Neural progenitor cell (in vitro differentiated cells): ENCODE measurements around the gene KIAA1958. TPM values are rescaled to one million over a fixed set of nuclear protein-coding genes. Genes with fewer than 3 reads are reported as not detected.
"Not testable (repeated sequence)": the region's sequence is repeated elsewhere in the genome, so short reads cannot be mapped to it uniquely, and the experiment has no call there.

Experiments used
- DNase-seq: peaks from one replicate; pipeline ENCODE4 v3.0.0-alpha.2; 2016; ENCODE audit warnings: low spot score
- H2AFZ ChIP-seq: fragments of 200-600 bp; sonication (generic); replicated peaks from 2 replicates; pipeline ENCODE4 v1.6.1; 2016; ENCODE audit warnings: antibody characterized with exemption
- H3F3A ChIP-seq: fragments of 200-600 bp; sonication (generic); 2 replicates; pipeline ENCODE4 v1.6.1; 2016; ENCODE audit warnings: antibody characterized with exemption, low read depth
- H3K27ac ChIP-seq: fragments of 200-600 bp; sonication (generic); 2 replicates; pipeline ENCODE4 v1.5.1; 2016; ENCODE audit warnings: mild to moderate bottlenecking
- H3K27me3 ChIP-seq: fragments of 200-600 bp; sonication (generic); 2 replicates; pipeline ENCODE4 v1.6.1; 2016; ENCODE audit warnings: mild to moderate bottlenecking, moderate library complexity
- H3K36me3 ChIP-seq: fragments of 200-600 bp; sonication (generic); 2 replicates; pipeline ENCODE4 v1.5.1; 2016
- H3K4me1 ChIP-seq: fragments of 200-600 bp; sonication (generic); 2 replicates; pipeline ENCODE4 v1.6.1; 2016; ENCODE audit warnings: mixed run types
- H3K4me2 ChIP-seq: fragments of 200-600 bp; sonication (generic); 2 replicates; pipeline ENCODE4 v1.6.1; 2016
- H3K4me3 ChIP-seq: fragments of 200-600 bp; sonication (generic); 2 replicates; pipeline ENCODE4 v1.5.1; 2016
- H3K79me2 ChIP-seq: fragments of 200-600 bp; sonication (generic); 2 replicates; pipeline ENCODE4 v1.6.1; 2016; ENCODE audit warnings: low read depth
- H3K9ac ChIP-seq: fragments of 200-600 bp; sonication (generic); 2 replicates; pipeline ENCODE4 v1.6.1; 2016
- H3K9me3 ChIP-seq: fragments of 200-600 bp; sonication (generic); 2 replicates; pipeline ENCODE4 v1.5.1; 2016; ENCODE audit warnings: low read depth
- H4K20me1 ChIP-seq: fragments of 200-600 bp; sonication (generic); 2 replicates; pipeline ENCODE4 v1.6.1; 2016; ENCODE audit warnings: low read depth
- H3K27ac Mint-ChIP-seq: 3 replicates; pipeline ENCODE4 v1.8.0; 2021; ENCODE audit warnings: mixed read lengths
- H3K27me3 Mint-ChIP-seq: 2 replicates; pipeline ENCODE4 v1.8.0; 2022; ENCODE audit warnings: low read depth, mild to moderate bottlenecking, inconsistent platforms, moderate library complexity, mixed read lengths; ENCODE audit not compliant: insufficient read depth
- H3K36me3 Mint-ChIP-seq: 3 replicates; pipeline ENCODE4 v1.8.0; 2021; ENCODE audit warnings: mixed read lengths
- H3K4me1 Mint-ChIP-seq: 3 replicates; pipeline ENCODE4 v1.8.0; 2021; ENCODE audit warnings: mixed read lengths
- H3K4me3 Mint-ChIP-seq: 3 replicates; pipeline ENCODE4 v1.8.0; 2021; ENCODE audit warnings: mild to moderate bottlenecking, moderate library complexity, mixed read lengths
- H3K9me3 Mint-ChIP-seq: 3 replicates; pipeline ENCODE4 v1.8.0; 2020; ENCODE audit warnings: mixed read lengths
- EZH2 ChIP-seq: fragments of 200-600 bp; sonication (generic); IDR thresholded peaks from 2 replicates; pipeline ENCODE4 v1.6.1; 2017; ENCODE audit warnings: antibody characterized with exemption, mild to moderate bottlenecking, moderate library complexity
- EZH2phosphoT487 ChIP-seq: fragments of 200-600 bp; sonication (generic); IDR thresholded peaks from 2 replicates; pipeline ENCODE4 v1.6.1; 2017; ENCODE audit warnings: antibody characterized with exemption
- total RNA-seq: library from RNA; depleted of rRNA; stranded (reverse); fragments of >200 nt; gene quantifications from 2 replicates; pipeline ENCODE4 v1.2.3, GENCODE V29; 2015; ENCODE audit warnings: low replicate concordance
- TF ChIP-seq, protein P1 (sequence below): fragments of 200-600 bp; sonication (generic); IDR thresholded peaks from 2 replicates; pipeline ENCODE4 v1.5.1; 2017; ENCODE audit warnings: antibody characterized with exemption, mild to moderate bottlenecking

The KIAA1958 gene
- total RNA-seq, 1 donor from 2014 or later, result 31.4 TPM

DNA sequence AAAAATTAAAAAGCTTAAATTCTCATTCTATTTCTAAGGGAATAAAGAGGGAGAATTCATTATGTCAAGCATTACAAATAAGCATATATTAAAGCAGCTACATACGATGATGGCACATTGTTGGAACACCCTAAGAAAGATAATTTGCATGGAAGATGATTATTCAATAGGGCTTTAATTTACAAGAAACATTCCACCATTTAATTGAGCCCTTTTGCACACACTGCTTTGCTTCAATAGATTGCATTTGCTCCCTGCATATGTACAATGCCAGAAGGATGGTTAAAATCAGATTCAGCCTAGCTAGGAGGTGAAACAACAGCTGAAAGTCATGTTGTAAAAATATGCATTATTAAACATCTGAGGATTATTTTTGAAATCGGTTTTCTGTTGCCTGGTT, 21.8 kb downstream of the KIAA1958 start:
- Histone ChIP-seq H4K20me1 (peaks cover 76% of the 10 kb centered on the region), H3K9me3 (no peaks in the 10 kb centered on the region), H3K79me2 (peaks cover 90% of the 10 kb centered on the region), H3K27me3 (no peaks in the 10 kb centered on the region), H3K4me3 (no peak overlapping the region), H2AFZ (no peak overlapping the region), H3K9ac (no peak overlapping the region), H3K4me2 (no peak overlapping the region), H3K27ac (no peak overlapping the region), H3K36me3 (no peaks in the 10 kb centered on the region), H3K4me1 (peaks cover 20% of the 10 kb centered on the region), H3F3A (no peaks in the 10 kb centered on the region)
- Mint-ChIP-seq H3K4me1 (no peaks in the 10 kb centered on the region), H3K36me3 (peaks cover 38% of the 10 kb centered on the region), H3K9me3 (peaks cover 45% of the 10 kb centered on the region), H3K27ac (no peak overlapping the region), H3K4me3 (no peak overlapping the region), H3K27me3 (no peaks in the 10 kb centered on the region)
- TF ChIP-seq, protein P1, sequence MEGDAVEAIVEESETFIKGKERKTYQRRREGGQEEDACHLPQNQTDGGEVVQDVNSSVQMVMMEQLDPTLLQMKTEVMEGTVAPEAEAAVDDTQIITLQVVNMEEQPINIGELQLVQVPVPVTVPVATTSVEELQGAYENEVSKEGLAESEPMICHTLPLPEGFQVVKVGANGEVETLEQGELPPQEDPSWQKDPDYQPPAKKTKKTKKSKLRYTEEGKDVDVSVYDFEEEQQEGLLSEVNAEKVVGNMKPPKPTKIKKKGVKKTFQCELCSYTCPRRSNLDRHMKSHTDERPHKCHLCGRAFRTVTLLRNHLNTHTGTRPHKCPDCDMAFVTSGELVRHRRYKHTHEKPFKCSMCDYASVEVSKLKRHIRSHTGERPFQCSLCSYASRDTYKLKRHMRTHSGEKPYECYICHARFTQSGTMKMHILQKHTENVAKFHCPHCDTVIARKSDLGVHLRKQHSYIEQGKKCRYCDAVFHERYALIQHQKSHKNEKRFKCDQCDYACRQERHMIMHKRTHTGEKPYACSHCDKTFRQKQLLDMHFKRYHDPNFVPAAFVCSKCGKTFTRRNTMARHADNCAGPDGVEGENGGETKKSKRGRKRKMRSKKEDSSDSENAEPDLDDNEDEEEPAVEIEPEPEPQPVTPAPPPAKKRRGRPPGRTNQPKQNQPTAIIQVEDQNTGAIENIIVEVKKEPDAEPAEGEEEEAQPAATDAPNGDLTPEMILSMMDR, result no peak
- TF ChIP-seq EZH2phosphoT487 (no peak), EZH2 (no peak)
- DNase-seq, result no peak

DNA sequence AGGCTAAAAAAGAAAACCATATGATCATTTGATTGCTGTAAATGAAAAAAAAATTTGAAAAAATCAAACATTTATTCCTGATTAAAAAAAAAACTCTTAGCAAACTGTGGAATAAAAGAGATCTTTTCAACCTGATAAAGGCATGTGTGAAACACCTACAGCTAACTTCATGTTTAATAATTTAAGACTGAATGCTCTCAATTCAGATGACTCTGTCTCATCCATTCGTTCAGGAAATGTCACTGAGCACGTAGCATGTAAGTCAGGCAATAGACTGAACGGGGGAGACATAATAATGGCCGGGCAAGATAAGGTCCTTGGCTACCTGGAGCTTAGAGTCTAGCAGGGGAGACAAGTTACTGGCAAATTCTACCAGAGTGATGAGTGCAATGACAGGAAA, 25.8 kb downstream of the KIAA1958 start:
- not testable (repeated sequence) for H3K27ac ChIP-seq, H3K27me3 ChIP-seq, H3K9me3 ChIP-seq, H2AFZ ChIP-seq, H3K9ac ChIP-seq, H3K36me3 ChIP-seq, H3F3A ChIP-seq, H3K27ac Mint-ChIP-seq, H3K4me1 Mint-ChIP-seq, H3K4me3 Mint-ChIP-seq, DNase-seq, H3K4me2 ChIP-seq, H3K4me3 ChIP-seq, H3K27me3 Mint-ChIP-seq
- Histone ChIP-seq H3K4me1 (peaks cover 35% of the 10 kb centered on the region), H3K79me2 (peaks cover 66% of the 10 kb centered on the region), H4K20me1 (peaks cover 54% of the 10 kb centered on the region)
- Mint-ChIP-seq H3K36me3 (peaks cover 23% of the 10 kb centered on the region), H3K9me3 (peaks cover 24% of the 10 kb centered on the region)

DNA sequence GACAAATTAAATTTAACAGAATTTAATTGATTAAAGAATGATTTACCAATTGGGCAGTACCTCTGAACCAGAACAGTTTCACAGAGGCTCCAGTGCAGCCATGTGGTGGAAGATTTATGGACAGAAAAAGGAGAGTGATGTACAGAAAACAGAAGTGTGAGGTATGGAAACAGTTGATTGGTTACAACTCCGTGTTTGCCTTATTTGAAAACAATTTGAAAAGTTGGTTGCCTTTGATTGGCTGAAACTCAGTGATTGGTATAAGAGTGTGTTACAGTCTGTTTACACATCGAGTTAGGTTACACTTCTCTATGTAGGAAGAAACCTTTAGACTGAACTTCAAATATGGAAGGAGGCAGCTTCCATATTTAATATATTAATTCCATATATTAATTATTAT, 30.1 kb downstream of the KIAA1958 start:
- peaks cover 29% of the 10 kb centered on the region for H3K9me3 Mint-ChIP-seq
- peaks cover 66% of the 10 kb centered on the region for H3K79me2 ChIP-seq
- H3K27me3 Mint-ChIP-seq, result peaks cover 2% of the 10 kb centered on the region
- H3K9me3 ChIP-seq, result no peaks in the 10 kb centered on the region
- H3K27ac Mint-ChIP-seq, result no peak overlapping the region
- no peak overlapping the region for H3K4me3 Mint-ChIP-seq
- peaks cover 17% of the 10 kb centered on the region for H3K4me1 ChIP-seq
- no peak for DNase-seq
- H3K4me2 ChIP-seq, result no peak overlapping the region
- H3F3A ChIP-seq, result peaks cover 7% of the 10 kb centered on the region
- no peak for TF ChIP-seq EZH2phosphoT487
- TF ChIP-seq, protein P1, result no peak
- no peak for TF ChIP-seq EZH2
- no peak overlapping the region for H3K4me3 ChIP-seq
- H4K20me1 ChIP-seq, result peaks cover 56% of the 10 kb centered on the region
- H3K27me3 ChIP-seq, result no peaks in the 10 kb centered on the region
- no peaks in the 10 kb centered on the region for H3K36me3 ChIP-seq
- H3K4me1 Mint-ChIP-seq, result no peaks in the 10 kb centered on the region
- no peak overlapping the region for H3K27ac ChIP-seq
- no peak overlapping the region for H3K9ac ChIP-seq
- H3K36me3 Mint-ChIP-seq, result peaks cover 29% of the 10 kb centered on the region
- H2AFZ ChIP-seq, result no peak overlapping the region

- Histone ChIP-seq H3K4me2 (no peak overlapping the region), H2AFZ (no peak overlapping the region), H3K9me3 (no peaks in the 10 kb centered on the region), H3K27me3 (no peaks in the 10 kb centered on the region), H3F3A (peaks cover 7% of the 10 kb centered on the region), H3K4me1 (peaks cover 17% of the 10 kb centered on the region), H4K20me1 (peaks cover 79% of the 10 kb centered on the region), H3K9ac (no peak overlapping the region), H3K36me3 (no peaks in the 10 kb centered on the region), H3K4me3 (no peak overlapping the region), H3K27ac (no peak overlapping the region), H3K79me2 (peaks cover 92% of the 10 kb centered on the region)
- no peak for DNase-seq
- peaks cover 2% of the 10 kb centered on the region for H3K27me3 Mint-ChIP-seq
- TF ChIP-seq, protein P1, result no peak
- TF ChIP-seq EZH2 (no peak), EZH2phosphoT487 (no peak)
- no peak overlapping the region for H3K27ac Mint-ChIP-seq
- no peak overlapping the region for H3K4me3 Mint-ChIP-seq
- peaks cover 37% of the 10 kb centered on the region for H3K36me3 Mint-ChIP-seq
- H3K4me1 Mint-ChIP-seq, result no peaks in the 10 kb centered on the region
- peaks cover 43% of the 10 kb centered on the region for H3K9me3 Mint-ChIP-seq
Measured at GRCh38 chr9:112520069-112520468, 33.4 kb downstream of the KIAA1958 start.
